AG09319 (cell line): Measurements from ENCODE around the gene CAMTA1.

Experiments used
- DNase-seq: peaks from one replicate; pipeline ENCODE4 v3.0.0-alpha.2; 2010; ENCODE audit warnings: low read depth; ENCODE audit errors: extremely low read depth
- CTCF ChIP-seq: IDR thresholded peaks from 2 replicates; pipeline ENCODE4 v1.5.1; 2011; ENCODE audit warnings: low read depth, mild to moderate bottlenecking, inconsistent platforms, low read length, moderate library complexity

The CAMTA1 gene

GRCh38 chr1:7098641-7099040 is 313.4 kb downstream of the CAMTA1 start:
- no peak for TF ChIP-seq CTCF
- DNase-seq, result no peak

GRCh38 chr1:7100479-7100878 is 315.2 kb downstream of the CAMTA1 start:
- no peak for TF ChIP-seq CTCF
- DNase-seq, result no peak

- no peak for TF ChIP-seq CTCF
- no peak for DNase-seq
Observed at GRCh38 chr1:7101187-7101586, 315.9 kb downstream of the CAMTA1 start.

GRCh38 chr1:7103361-7103782 is 318.1 kb downstream of the CAMTA1 start:
- no peak for TF ChIP-seq CTCF
- no peak for DNase-seq

- DNase-seq, result no peak
- no peak for TF ChIP-seq CTCF
Observed at GRCh38 chr1:7103874-7104273, 318.6 kb downstream of the CAMTA1 start.

GRCh38 chr1:7104339-7104738 is 319.1 kb downstream of the CAMTA1 start:
- TF ChIP-seq CTCF, result no peak
- DNase-seq, result no peak

- no peak for TF ChIP-seq CTCF
- no peak for DNase-seq
Observed at GRCh38 chr1:7105269-7105668, 320.0 kb downstream of the CAMTA1 start.
